ENCODE data around the gene AK2.
A peak's percentile ranks its signal among the peaks of the same experiment; 100 is the strongest.

Gene AK2

DNA sequence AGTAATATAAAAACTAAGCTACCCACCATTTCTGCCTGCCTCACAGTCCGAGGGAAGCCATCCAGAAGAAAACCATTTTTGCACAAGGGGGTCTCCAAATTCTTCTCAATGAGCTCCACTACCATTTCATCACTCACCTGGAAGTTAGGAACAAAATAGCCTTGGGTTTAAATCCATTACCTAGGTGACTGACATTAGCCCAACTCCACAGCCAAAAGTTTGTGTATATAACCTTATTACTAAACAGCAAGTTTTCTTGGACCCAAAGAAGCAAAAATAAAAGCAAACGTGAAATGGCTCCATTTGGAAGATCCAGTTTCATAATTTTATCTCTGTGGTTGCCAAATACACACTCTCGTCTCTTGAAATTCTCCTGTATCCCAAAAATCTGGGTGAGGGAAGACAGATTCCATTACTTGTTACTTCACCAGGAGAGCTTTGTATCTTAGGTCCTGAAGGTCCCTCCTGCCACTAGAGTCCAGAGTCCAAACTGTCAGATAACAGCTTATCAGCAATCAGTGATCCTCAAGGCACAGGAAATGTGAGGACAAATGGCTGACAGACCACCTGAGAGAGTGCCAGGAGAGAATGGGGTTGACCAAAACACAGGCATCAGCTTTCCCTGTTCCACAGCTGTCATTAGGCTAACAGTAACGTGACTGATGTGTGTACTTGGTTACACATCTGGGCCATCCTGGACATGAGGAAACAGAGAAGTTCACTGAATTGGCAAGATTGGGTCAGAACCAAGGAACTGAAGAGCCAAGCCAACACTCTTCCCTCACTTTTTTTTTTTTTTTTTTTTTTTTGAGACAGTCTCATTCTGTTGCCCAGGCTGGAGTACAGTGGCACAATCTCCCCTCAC is 14.9 kb downstream of the AK2 start:
- DNase-seq = no peak

DNA sequence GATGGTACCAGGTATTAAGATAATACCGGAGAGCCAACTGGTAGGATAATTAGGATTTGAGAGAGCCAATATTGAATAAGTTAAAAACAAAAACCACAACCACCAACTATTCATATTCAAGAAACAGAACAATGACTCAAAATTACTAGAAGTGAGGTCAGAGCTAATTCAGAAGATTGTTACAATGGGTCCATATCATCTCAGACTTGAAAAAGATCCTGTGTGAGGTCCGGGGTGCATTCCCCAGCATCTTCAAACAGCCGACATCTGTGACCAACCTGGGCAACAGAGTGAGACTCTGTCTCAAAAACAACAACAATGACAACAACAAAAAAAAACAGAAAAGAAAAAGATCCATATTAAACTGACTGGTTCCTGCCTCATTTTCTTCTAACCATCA is 18.6 kb downstream of the AK2 start:
- no peak for DNase-seq

DNA sequence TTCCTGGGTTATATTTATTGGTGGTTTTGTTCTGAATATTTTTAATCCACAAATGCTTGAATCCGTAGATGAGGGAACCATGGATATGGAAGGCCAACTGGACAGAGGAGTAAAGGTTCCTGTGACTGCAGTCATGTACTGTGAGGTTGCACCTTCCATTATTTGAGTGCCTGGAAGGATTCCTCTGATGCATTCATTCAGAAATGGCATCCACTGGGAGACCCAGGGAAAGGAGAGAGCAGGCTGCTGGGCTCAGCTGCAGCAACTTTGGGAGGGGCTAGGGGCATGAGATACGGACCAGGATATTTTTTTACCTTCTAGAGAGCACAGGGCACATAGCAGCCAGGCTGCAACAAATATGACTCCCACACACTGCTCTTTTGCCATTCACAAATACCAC is 19.5 kb downstream of the AK2 start:
- no peak for DNase-seq

DNA sequence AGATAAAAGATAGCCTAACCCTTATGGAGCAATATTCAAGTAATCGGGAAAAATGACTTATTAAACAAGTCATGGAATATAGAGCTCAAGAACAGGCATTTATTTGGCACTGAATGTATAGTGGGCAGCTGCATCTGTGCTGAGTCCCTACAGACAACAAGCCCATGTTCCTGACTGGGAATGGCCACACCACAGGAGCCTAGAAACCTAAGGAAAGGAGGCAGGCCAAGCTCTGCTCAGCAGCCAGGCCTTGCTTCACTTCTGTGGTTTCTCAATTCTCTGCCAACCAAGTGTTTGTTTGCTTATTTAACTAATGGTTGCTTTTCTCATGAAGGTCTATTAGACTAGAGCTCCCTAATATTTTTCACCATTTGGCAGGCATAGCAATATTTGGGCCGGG is 21.5 kb downstream of the AK2 start:
- no peak for DNase-seq

DNA sequence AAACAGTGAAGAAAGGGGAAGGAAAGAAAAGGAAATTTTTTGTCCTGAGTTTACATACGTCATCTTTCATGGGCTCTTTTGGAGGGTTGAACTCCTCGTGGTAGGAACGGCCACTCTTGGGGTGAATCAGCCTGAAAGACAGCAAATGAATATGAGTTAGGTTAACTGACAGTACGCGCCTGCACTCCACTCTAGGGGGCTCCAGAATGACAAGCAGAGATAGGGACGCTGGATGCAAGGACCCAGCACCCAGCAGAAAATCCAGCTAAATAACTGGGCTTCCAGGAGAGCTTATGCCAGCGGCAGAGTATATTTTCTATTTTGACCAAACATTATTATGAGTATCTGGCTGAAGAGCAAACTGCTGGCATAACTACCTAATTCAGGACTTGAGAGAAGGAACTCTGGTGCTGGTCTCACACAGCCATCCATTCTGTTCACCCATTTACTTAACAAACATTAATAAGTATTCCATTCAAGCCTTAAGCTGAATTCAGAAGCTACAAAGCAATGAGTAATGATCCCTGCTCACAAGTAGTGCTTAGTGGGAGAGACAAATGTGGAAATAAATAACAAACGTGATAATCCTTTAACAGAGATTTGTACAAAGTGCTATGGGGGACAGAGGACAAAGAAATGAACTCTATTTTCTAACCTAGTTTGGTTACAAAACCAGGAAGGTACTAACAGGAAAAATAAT is 22.1 kb downstream of the AK2 start:
- no peak for DNase-seq

DNA sequence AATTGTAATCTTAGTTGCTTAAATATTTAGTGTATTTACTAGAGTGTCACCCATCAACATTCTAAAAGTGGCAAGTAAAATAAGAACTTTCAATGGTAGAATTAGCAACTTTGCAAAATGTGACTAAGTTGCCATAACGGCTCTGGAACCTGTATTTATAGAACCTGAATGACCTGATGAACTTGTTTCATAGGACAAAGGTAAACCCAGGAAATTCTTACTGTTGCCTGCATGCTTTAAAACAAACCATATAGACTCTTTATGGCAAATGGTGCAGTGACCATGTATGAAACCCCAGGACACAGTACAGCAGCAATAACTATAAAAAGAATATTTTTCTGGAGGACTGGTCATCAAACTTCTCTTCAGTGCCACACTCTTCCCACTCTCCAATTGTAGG is 22.9 kb downstream of the AK2 start:
- no peak for DNase-seq

DNA sequence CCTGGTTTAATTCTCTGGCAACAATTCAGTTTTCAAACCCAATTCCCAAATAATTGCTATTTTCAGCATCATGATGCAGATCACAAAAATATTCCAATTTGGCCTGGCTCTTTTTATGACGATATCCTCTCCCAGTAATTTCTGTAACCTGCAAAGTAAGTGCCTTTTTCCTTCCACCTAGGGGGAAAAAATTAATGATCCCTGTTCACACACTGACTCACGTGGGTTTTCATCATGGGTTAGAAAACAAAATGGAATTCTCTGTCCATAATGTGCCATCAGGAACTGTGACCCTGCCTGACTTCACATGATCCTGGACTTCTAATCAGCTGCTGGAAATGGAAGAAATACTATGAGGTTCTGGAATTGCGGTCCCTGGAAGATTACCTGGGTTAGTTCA is 24.5 kb downstream of the AK2 start:
- no peak for DNase-seq

DNA sequence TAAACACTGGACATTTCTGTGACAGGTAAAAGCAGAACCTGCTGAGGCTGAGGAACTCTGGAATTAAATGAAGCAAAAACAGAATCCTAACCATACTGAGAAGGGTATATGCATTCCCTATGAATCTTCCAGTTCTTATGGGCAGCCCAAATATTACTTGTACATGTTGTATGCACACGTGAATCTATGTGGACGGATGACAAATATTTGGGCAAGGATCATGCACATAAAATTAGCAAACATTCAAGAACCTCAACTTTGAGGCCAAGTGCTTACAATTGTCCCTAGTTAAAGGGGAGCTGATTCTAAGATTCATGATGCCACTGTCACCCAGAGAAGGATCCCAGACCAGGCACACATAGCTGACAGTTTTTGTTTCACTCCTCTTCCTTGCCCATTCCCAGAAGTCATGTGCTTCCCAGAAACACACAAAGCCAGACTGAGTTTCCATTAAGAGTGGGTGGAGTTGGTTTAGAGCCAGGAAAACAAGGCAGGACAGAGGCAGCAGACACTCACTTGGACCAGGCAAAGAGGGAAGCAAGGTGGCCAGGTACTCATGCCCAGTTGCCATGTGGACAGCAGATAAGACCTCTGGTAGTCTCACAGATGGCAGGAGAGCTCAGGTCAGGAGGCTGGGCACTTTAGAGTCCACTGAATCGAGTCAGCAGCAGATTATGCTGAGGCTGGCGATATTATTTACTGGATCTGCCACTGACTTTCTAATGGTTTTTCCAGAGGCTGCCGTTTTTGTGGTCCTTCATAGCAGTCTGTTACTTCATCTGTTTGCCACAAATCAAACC is 25.6 kb downstream of the AK2 start:
- DNase-seq = no peak

DNA sequence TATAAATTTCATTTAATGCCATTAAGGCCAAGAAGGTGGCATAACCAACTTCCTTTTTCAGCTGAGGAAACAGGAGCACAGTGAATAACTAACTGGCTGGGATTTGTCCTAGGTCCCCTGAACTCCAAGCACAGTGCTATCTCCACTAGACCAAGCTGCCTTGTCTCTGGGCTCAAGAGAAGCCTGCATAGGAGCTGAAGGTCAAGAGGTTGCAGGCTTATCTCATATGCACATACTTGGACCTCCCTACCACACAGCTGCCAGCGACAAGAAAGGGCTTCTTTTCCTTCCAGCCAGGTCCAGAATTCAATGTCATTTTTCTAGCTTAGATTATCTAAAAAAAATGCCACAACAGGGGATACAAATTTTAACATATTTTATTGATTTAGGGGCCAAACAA is 27.1 kb downstream of the AK2 start:
- DNase-seq = no peak

DNA sequence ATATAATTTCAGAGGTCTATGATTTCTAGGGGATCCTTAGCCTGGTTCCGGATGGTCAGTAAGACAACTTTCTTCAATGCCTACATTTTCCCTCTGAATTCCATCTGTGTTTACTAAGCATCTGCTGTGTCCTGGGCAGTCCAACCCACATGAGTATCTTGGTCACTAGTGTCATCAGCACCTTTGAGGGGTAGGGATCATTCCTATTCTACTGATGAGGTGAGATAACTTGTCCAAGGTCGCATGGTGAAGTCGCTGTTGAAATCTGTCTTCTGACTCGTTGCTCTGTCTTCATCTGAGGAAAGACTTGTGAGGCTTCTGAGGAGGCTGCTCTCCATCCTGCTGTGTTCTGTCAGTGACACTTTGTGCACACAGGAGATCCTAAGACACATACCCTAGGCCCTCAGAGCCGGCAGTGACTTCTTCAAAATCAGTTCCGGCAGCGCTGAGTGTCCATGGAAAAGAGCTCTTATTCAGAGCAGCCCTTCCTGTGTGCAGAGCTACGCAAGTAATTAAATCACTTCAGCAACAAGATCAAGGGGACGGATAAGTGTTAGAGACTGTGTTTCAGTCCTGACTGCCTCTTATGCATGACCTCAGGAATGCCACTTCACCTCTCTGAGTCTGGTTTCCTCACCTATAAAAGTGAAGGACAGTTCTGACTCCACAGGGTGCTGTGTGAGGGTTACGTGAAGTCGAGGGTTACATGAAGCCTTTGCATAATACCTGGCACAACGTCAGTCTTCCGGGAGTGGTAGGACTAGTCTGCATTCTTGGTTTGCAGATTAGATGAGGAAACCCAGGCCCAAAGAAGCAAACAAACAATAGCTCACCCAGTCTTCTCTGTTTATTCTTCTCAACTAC is 28.4 kb downstream of the AK2 start:
- peak; percentile 97 for DNase-seq

DNA sequence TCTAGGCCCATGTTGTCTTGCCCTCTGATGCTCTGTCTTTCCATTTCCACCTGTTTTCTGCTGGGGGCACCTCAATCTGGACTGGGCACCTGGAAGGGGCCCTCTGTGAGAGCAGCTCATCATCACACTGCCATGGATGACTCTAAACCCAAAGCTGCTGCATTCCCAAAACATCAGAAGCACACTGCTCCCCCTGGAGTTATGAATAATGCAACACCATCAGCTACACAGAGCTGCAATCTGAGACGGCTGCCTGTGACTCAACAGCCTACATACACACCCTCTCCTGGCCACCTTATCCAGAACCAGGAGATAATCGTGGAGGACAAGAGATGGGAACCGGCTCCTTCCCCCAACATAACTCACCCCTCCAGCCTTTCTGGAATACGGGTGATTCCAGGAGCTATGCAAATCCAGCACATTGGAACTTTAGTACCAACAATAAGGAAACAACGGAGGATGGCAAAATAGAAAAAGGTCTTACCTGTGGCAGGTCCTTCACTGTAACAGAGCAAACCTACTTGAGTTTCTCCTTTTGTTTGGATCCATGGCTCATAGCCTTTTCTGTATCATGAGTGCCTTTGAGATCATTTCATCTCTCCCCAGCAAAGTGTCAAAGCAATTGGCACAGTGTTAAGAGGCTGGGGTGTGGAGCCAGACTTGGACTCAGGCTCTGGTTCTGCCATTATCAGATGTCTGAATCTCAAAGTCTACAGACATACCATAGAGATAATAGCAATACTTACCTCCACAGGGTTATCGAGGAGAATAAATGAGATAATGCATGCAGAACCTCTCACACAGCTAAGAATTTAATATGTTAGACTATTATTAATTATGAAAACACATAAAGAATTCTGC is 29.3 kb downstream of the AK2 start:
- peak; percentile 17 for DNase-seq

DNA sequence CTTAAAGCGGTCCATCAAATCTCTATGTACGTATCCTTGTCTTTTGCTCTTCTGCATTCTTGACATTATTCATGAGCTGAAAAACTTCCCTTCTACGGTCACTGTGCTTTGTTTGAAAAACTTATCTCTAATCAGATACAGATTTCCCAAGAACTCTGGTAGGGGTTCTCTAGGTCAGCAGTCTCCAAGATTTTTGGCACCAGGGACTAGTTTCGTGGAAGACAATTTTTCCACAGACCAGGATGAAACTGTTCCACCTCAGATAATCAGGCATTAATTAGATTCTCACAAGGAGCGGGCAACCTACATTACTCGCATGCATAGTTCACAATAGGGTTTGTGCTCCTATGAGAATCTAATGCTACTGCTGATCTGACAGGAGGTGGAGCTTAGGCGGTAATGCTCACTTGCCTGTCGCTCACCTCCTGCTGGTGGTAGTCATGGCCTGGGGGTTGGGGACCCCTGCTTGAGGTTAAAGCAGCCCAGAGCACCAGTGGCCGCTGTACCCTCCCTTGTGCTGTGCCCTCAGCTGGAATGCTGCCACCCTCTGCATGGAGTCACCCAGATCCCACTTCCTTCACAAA is 30.8 kb downstream of the AK2 start:
- DNase-seq = no peak

DNA sequence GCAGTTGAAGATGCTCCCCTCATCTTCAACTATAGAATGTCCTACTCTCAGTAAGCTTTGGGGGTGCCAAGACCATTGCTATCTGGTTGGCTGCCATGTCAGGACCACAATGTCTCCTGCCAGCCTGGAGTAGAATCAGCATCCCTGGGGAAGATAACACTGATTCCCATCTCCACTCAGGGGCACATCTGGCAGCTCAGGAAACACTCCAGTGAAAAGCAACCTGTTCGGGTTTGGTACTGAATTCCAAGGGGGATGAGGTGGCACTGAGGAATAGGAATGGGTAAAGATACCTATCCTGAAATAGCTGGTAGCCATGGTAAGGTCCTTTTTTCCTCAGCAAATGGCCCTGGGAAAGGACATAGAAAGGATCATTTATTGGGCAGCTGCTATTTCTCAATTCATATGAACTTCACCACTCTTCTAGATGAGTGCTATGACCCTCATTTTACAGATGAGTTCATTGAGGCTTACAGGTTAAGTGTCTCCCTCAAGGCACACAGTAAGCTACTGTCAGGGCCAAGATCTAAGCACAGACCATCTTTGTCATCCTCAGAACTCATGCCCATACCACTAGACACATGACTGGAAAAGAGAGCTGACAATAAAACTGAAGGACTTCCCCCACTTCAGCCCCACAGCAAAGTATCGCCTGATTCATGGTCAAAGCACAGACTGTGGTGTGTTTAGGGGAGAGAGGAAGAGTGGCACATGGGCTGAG is 31.4 kb downstream of the AK2 start:
- DNase-seq = no peak

DNA sequence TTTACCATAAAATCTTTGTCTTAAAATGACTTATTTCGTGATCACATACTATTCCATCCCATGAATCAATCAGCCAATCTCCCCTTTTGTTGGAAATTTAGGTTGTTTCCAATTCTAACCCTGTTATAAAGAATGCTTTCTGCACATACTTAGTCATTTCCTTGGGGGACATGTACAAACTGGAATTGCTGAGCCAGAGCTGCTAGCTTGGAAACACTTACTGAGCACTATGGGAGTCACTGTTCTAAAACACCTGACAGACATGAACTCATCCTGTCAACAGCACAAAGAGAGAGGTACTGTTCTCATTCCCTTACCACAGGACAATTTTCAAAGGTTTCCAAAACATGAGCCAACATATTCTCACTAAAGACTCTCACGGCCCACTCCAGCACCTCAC is 32.1 kb downstream of the AK2 start:
- DNase-seq = no peak

DNA sequence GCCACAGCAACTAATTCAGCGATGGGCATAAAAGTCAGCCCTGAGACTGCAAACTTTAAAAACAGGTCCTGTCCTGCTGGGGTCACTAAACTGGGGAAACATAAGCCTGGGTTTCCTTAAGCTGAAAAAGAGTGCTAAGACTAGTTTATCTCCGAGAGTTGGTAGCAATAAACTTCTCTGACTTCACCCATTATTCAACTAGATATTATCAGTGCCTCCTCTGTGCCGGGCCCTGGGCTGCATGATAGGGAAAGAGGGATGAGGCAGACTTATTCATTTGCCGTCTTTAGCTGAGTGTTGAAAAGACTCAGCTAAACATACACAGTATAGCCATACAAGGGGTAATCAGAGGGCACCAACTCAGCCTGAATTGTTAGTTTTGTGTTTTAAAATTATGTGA is 33.0 kb downstream of the AK2 start:
- DNase-seq = no peak

DNA sequence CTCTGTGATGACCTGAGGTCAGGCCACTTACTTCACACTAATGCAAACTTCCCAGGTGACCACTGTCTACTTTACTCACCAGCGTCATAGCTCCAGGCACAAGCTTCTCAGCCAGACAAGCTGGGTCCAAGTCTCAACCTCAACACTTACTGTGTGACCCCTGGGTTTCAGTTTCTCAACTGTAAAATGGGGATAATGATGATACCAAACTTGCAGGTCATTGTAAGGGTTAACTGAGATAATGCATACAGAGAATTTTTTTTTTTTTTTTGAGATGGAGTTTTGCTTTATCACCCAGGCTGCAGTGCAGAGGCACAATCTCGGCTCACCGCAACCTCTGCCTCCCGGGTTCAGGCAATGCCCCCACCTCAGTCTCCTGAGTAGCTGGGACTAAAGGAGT is 34.7 kb downstream of the AK2 start:
- no peak for DNase-seq

DNA sequence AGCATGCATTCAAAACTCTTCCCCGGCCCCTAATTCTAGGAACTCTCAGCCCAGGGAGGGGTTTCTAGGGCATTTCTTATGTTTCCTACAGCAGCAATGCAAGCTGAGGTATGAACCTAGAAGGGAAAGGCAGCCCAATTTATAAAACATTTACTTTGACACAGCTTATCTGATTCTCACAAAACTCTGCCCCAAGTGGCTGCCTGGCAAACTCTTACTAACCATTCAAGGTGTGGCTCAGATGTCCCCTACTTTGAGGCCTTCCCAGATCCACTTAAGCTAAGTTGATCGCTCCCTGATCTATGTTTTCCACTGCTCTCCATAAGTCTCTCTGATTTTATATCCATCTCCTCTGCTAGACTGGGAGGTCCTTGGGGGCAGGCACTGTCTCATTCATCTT is 35.4 kb downstream of the AK2 start:
- no peak for DNase-seq

DNA sequence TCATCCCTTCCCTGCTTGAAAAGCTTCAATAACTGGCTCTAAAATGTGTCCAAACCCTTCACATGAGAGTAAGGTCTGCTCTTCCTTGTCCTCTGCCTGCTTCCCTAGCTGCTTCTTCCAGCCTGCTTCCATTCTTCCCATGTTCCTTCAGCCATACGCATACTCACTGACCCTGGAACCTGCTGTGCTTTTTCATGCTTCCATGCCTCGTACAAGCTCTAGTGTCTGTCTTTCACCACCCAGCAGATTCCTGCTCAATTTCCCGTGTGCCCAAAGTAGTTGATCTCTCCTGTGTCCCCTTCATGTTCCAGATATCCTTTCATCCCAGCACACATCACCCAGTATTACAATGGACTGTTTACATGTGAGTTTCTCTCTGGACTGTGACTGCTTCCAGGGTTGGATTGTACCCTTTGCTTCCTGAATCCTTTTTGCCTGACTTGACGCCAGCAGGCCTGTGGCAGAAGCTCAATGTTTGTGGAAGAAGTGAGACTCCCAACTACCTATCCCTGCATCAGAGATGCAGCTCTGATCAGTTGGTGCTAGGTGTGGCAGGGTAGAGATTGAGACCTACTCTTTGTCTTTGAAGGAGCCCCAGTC is 36.2 kb downstream of the AK2 start:
- no peak for DNase-seq

DNA sequence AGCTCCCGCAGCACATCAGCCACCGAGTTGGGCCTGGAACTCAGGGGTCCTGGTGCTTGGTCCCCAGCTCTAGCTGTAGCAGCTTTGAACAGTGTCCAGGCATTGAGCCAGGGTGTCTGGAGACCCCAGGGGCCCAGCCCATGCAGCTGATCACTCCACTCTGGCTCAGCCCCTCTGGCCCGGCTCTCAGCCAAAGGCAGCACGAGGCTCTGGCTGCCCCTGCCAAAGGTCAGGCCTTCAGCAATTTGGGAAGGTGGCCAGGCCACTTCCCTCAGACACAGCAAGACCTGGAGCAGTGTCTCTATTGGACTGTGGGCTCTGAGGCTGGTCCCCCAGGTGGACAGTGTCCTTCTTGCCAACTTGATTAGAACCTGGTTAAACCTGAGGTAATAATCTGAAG is 37.7 kb downstream of the AK2 start:
- no peak for DNase-seq

DNA sequence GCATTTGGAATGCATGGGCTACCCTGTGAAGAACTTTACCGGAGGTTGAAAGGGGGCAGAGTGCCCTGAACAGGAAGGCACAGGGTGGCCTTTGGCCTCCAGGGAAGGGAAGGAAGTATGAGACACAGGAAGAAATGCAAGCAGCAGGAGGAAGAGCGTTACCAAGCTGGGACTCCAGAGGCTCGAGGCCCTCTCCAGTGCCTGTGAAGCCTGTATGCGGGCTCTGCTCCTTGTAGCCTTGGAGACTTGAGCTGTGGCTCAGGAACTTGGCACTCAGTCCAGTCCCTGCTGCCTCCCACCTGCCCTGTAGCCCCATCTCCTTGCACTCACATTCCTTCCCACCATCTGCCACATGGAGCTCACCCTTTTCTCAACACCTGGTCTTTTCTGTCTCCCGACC is 38.6 kb downstream of the AK2 start:
- no peak for DNase-seq

All from DMS79 treated with DMSO at 0.1 percent for 48 hours (cell line).